GM06990 (cell line): Measurements from ENCODE around the gene MYO7B.

Source experiments
- DNase-seq: peaks from one replicate; pipeline ENCODE4 v3.0.0-alpha.2; 2011; ENCODE audit not compliant: insufficient read length; ENCODE audit errors: extremely low read depth
- H3K27me3 ChIP-seq: replicated peaks from 2 replicates; pipeline ENCODE4 v1.6.0; 2011; ENCODE audit warnings: low read length; ENCODE audit not compliant: control insufficient read depth, insufficient read depth
- H3K36me3 ChIP-seq: 2 replicates; pipeline ENCODE4 v1.5.1; 2011; ENCODE audit warnings: low read length; ENCODE audit not compliant: control insufficient read depth, insufficient read depth
- H3K4me3 ChIP-seq: replicated peaks from 2 replicates; pipeline ENCODE4 v1.5.1; 2011; ENCODE audit warnings: low read depth, mild to moderate bottlenecking, control low read depth, low read length
- CTCF ChIP-seq: IDR thresholded peaks from 2 replicates; pipeline ENCODE4 v1.5.1; 2011; ENCODE audit warnings: low read length, control low read depth, mild to moderate bottlenecking, inconsistent platforms; ENCODE audit not compliant: insufficient read depth, poor library complexity, severe bottlenecking

MYO7B gene

GRCh38 chr2:127637236-127637630 is 101.8 kb downstream of the MYO7B start:
- TF ChIP-seq CTCF, result no peak
- DNase-seq, result no peak
- H3K27me3 ChIP-seq, result no peaks in the 10 kb centered on the region
- H3K36me3 ChIP-seq, result no peaks in the 10 kb centered on the region
- no peak overlapping the region for H3K4me3 ChIP-seq

- DNase-seq, result no peak
- Histone ChIP-seq H3K27me3 (no peaks in the 10 kb centered on the region), H3K36me3 (no peaks in the 10 kb centered on the region), H3K4me3 (no peak overlapping the region)
- TF ChIP-seq CTCF, result no peak
Measured at GRCh38 chr2:127637725-127638252, 102.3 kb downstream of the MYO7B start.

DNA sequence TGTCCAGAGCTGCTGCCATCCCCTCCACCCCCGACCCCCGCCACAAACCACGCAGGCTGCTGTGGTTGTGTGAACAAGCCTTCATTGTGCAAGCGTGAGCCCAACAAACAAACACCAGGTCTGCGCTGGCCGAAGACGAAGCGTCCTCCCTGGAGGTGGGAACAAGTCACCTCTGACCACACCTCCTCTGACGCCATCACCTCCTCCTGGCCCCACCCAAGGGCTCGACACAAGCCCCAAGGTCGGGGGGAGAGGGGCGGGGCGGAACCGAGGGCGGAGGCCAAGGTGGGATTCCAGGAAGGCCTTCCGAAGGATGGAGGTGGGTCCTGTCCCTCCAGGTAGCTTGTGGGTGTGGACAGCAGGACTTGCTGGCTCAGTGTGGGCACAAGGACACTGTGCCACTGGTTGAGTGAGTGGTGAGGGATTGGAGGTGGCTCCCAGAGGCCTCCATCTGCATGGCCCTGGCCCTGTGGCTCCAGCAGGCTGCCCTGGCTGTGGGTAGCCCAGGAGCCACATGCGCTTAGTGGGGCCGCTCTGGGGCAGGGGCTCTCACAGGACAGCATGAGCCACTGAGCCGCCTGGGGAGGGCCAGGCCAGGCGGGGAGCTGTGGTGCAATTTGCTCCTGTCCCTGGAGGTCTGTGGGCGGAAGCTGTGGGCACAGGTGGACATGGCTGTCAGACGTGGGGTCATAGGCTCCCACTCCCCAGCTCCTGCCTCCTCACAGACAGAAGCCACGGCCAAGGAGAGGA is 103.1 kb downstream of the MYO7B start:
- no peaks in the 10 kb centered on the region for H3K36me3 ChIP-seq
- no peak for TF ChIP-seq CTCF
- no peak for DNase-seq
- H3K4me3 ChIP-seq, result no peak overlapping the region
- H3K27me3 ChIP-seq, result no peaks in the 10 kb centered on the region

GRCh38 chr2:127639111-127639474 is 103.6 kb downstream of the MYO7B start:
- DNase-seq, result no peak
- no peak for TF ChIP-seq CTCF
- Histone ChIP-seq H3K36me3 (no peaks in the 10 kb centered on the region), H3K4me3 (no peak overlapping the region), H3K27me3 (no peaks in the 10 kb centered on the region)

- no peaks in the 10 kb centered on the region for H3K27me3 ChIP-seq
- peak; percentile 73 for DNase-seq
- H3K4me3 ChIP-seq, result no peak overlapping the region
- H3K36me3 ChIP-seq, result no peaks in the 10 kb centered on the region
- peak; percentile 38 for TF ChIP-seq CTCF
Measured at GRCh38 chr2:127640082-127641072, 104.9 kb downstream of the MYO7B start.
